DND-41 (cell line): ENCODE measurements around the gene P2RX2.

Experiments used
- EZH2 ChIP-seq: IDR thresholded peaks from 3 replicates; pipeline ENCODE4 v1.6.1; 2012; ENCODE audit warnings: borderline replicate concordance, low read depth, mild to moderate bottlenecking, moderate library complexity, low read length, inconsistent platforms; ENCODE audit not compliant: severe bottlenecking
- TF ChIP-seq, protein P1 (sequence below): IDR thresholded peaks from 2 replicates; pipeline ENCODE4 v1.5.1; 2012; ENCODE audit warnings: borderline replicate concordance, low read length, moderate library complexity, mild to moderate bottlenecking; ENCODE audit not compliant: poor library complexity, severe bottlenecking; ENCODE audit errors: extremely low read depth

DNA sequence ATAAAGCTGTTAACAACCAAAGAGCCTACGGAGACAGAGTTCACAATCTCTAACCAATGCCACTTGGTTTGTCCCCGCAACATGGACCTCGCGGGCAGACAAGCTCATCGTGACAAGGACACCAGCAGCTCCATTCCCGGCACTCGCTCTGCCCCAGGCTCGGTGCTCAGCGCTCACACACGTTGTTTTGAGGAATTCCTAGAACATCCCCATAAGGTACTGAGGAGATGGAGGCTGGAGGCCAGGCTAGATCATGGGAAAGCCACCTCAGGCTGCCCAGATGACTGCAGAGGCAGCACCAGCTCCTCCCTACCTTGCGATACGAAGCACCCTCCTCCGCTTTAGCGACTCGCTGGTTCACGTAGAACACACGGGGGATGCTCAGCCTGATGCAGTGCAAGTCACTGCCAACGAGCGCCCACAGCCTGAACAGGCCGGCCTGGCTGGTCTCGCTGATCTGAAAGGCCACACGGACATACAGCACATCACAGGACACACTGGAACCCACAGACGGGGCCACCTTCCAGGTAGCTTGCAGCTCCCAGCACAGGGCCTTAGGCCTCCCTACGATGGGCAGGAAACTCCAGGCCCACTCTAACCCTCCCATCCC is 30.1 kb downstream of the P2RX2 start:
- TF ChIP-seq, protein P1, sequence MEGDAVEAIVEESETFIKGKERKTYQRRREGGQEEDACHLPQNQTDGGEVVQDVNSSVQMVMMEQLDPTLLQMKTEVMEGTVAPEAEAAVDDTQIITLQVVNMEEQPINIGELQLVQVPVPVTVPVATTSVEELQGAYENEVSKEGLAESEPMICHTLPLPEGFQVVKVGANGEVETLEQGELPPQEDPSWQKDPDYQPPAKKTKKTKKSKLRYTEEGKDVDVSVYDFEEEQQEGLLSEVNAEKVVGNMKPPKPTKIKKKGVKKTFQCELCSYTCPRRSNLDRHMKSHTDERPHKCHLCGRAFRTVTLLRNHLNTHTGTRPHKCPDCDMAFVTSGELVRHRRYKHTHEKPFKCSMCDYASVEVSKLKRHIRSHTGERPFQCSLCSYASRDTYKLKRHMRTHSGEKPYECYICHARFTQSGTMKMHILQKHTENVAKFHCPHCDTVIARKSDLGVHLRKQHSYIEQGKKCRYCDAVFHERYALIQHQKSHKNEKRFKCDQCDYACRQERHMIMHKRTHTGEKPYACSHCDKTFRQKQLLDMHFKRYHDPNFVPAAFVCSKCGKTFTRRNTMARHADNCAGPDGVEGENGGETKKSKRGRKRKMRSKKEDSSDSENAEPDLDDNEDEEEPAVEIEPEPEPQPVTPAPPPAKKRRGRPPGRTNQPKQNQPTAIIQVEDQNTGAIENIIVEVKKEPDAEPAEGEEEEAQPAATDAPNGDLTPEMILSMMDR = no peak
- TF ChIP-seq EZH2 = no peak
